Suprapubic skin (tissue), 4 donors: Measurements from ENCODE around the gene CNTFR. TPM values are rescaled to one million over a fixed set of nuclear protein-coding genes. Genes with fewer than 3 reads are reported as not detected.

ENCODE experiments used
- DNase-seq, 2 donors: peaks; one replicate each; pipeline ENCODE4 v3.0.0-alpha.2; 2019; ENCODE audit warnings: low spot score in 2 of 2
- H3K27ac ChIP-seq: fragments of 200-600 bp; sonication (generic); one replicate; pipeline ENCODE4 v1.5.1; 2019
- H3K27me3 ChIP-seq: fragments of 200-600 bp; sonication (generic); one replicate; pipeline ENCODE4 v1.5.1; 2019
- H3K36me3 ChIP-seq: fragments of 200-600 bp; sonication (generic); one replicate; pipeline ENCODE4 v1.5.1; 2019
- H3K4me1 ChIP-seq: fragments of 200-600 bp; sonication (generic); one replicate; pipeline ENCODE4 v1.5.1; 2019
- H3K4me3 ChIP-seq: fragments of 200-600 bp; sonication (generic); one replicate; pipeline ENCODE4 v1.5.1; 2019; ENCODE audit warnings: mild to moderate bottlenecking
- H3K9me3 ChIP-seq: fragments of 200-600 bp; sonication (generic); one replicate; pipeline ENCODE4 v1.5.1; 2019
- EP300 ChIP-seq: sonication (generic); formaldehyde crosslinking; IDR thresholded peaks from one replicate; pipeline ENCODE4 v1.6.1; 2017; ENCODE audit warnings: antibody characterized with exemption
- POLR2A ChIP-seq, 2 donors: fragments of 450-650 bp; IDR thresholded peaks; one replicate each; pipeline ENCODE4 v1.6.1; 2017; ENCODE audit warnings: antibody characterized with exemption in 2 of 2, mild to moderate bottlenecking in 2 of 2, moderate library complexity in 2 of 2
- POLR2AphosphoS5 ChIP-seq, 3 donors: sonication (generic); formaldehyde crosslinking; IDR thresholded peaks; one replicate each; pipeline ENCODE4 v1.6.1; 2017; ENCODE audit warnings: antibody characterized with exemption in 3 of 3
- WGBS: methylation state at CpG from one replicate; pipeline ENCODE4 v1.1.5; 2018; 5-methylcytosine and 5-hydroxymethylcytosine counted together
- total RNA-seq, 4 donors: library from RNA; depleted of rRNA; stranded (reverse); fragments of >200 nt; gene quantifications; one replicate each; pipeline ENCODE4 v1.1.0, GENCODE V29; 2016
- TF ChIP-seq, protein P1 (sequence below), 2 donors: fragments of 200-600 bp in 1 of 2; fragments of 450-650 bp in 1 of 2; sonication (generic) in 1 of 2; IDR thresholded peaks; one replicate each; pipeline ENCODE4 v1.5.1; 2016 to 2019; ENCODE audit warnings: antibody characterized with exemption in 2 of 2, mild to moderate bottlenecking in 1 of 2, moderate library complexity in 1 of 2

CNTFR gene
- total RNA-seq, 4 donors from 2014 or later = 5.0 to 9.1 (median 5.7) TPM

DNA sequence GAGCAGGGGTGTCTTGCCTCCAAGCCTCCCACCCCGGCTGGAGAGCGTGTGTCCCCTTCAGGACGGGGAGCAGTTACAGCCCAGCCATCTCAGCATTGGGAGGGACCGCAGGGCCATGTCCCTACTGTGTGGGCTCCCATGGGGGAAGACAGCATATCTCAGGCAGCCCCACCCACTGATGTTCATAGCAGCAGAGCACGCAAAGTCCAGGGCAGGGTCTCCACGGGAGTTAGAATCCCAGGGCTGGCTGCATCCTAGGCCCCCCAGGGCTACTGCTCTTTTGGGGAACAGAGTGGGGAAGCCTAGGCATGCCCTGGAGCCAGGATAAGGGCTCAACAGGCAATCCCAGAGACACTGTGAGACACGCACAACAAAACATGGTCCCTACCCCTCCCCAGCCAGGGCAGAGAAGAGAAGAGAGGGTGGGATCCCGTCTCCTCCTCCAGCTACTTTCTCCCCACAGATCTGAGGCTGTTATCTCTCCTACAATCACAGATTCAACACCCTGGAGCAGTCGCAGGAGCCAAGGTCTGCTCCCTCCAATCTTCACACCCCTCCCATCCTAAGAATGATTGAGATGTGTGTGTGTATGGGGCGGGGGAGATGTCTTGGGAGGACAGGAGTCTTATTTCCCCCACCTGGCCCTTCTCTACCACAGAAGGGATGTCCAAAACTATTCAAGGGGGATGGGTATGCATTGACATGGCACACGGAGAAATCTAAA, 3.4 kb downstream of the CNTFR start:
- 47% methylated on average over 4 of the region's 11 CpGs for WGBS
- H3K4me1 ChIP-seq = peaks cover 28% of the 10 kb centered on the region
- no peaks in the 10 kb centered on the region for H3K9me3 ChIP-seq
- H3K27me3 ChIP-seq = peaks cover 40% of the 10 kb centered on the region
- TF ChIP-seq, protein P1, sequence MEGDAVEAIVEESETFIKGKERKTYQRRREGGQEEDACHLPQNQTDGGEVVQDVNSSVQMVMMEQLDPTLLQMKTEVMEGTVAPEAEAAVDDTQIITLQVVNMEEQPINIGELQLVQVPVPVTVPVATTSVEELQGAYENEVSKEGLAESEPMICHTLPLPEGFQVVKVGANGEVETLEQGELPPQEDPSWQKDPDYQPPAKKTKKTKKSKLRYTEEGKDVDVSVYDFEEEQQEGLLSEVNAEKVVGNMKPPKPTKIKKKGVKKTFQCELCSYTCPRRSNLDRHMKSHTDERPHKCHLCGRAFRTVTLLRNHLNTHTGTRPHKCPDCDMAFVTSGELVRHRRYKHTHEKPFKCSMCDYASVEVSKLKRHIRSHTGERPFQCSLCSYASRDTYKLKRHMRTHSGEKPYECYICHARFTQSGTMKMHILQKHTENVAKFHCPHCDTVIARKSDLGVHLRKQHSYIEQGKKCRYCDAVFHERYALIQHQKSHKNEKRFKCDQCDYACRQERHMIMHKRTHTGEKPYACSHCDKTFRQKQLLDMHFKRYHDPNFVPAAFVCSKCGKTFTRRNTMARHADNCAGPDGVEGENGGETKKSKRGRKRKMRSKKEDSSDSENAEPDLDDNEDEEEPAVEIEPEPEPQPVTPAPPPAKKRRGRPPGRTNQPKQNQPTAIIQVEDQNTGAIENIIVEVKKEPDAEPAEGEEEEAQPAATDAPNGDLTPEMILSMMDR (IDR thresholded peaks at IDR 0.05) = no peak
- TF ChIP-seq POLR2A (IDR thresholded peaks at IDR 0.05) (no peak), EP300 (no peak), POLR2AphosphoS5 (IDR thresholded peaks at IDR 0.05) (no peak)
- H3K4me3 ChIP-seq = no peak overlapping the region
- no peak overlapping the region for H3K27ac ChIP-seq
- no peaks in the 10 kb centered on the region for H3K36me3 ChIP-seq
- no peak for DNase-seq

DNA sequence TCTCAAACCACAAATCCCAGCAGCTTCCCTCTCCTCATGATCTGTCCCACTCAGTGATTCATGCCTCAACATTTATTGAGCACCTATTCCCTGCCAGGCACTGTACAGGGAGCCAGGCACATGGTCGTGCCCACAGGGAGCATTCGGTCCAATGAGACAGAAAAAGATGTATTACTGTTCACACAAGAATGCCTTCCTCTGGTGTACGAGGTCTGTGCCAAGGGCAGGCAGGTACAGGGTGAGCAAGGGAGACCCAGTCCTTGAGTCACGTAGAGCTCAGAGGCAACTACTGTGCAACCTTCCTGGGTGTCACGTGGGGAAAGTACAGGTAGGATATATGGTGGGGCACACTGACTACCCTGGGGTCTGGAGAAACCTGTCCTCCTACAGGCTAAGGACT, 4.6 kb downstream of the CNTFR start:
- WGBS = 72% methylated on average over 5 of the region's 5 CpGs
- Histone ChIP-seq H3K4me1 (peaks cover 16% of the 10 kb centered on the region), H3K9me3 (no peaks in the 10 kb centered on the region), H3K27ac (no peak overlapping the region), H3K27me3 (peaks cover 43% of the 10 kb centered on the region), H3K4me3 (no peak overlapping the region), H3K36me3 (no peaks in the 10 kb centered on the region)
- TF ChIP-seq, protein P1 (IDR thresholded peaks at IDR 0.05) = no peak
- TF ChIP-seq POLR2A (IDR thresholded peaks at IDR 0.05) = no peak
- no peak for TF ChIP-seq EP300
- TF ChIP-seq POLR2AphosphoS5 (IDR thresholded peaks at IDR 0.05) = no peak
- no peak for DNase-seq

DNA sequence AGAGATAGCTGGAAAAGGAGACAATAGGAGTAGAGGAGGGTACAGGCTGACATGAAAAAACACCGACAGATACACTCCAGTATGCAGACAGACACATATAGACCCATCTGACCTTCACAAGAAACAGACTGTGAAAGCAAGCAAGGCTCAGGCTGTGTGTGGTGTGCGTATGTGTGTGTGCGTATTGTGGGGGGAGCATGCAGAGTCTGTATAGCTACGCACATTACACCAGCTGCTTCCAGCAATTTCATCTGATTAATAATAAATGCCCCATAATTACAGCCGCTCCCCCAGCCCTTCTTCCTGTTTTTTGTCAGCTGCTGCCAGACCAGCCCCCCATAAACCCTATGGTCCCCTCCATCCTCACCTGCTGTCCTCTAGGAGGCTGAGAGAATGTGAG, 6.7 kb downstream of the CNTFR start:
- TF ChIP-seq, protein P1 (IDR thresholded peaks at IDR 0.05) = no peak
- TF ChIP-seq POLR2AphosphoS5 (IDR thresholded peaks at IDR 0.05) (no peak), EP300 (no peak), POLR2A (IDR thresholded peaks at IDR 0.05) (no peak)
- H3K27me3 ChIP-seq = peaks cover 42% of the 10 kb centered on the region

DNA sequence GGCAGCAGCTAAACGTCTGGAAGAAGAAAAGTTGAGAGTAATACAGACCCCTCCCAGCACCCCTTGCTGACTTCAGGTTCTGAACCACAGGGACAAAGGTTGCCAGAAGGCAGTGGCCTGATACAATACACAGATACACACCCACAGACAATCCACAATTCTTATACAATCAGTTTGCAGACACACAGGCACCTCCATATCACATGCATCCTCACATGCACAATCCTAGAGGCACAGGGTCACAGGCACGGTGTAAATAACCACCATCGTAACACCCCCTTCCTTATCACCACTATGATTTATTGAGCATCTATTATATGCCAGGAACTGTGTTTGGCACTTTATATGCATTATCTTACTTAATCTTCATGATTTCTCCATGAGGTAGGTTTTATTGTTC, 8.2 kb downstream of the CNTFR start:
- H3K27me3 ChIP-seq = peaks cover 56% of the 10 kb centered on the region
- DNase-seq = no peak

More for the DNA sequence above, 6.7 kb downstream of the CNTFR start:
- peaks cover 14% of the 10 kb centered on the region for H3K4me1 ChIP-seq
- no peak for DNase-seq
- H3K4me3 ChIP-seq = no peak overlapping the region
- 72% methylated on average over 5 of the region's 5 CpGs for WGBS
- no peaks in the 10 kb centered on the region for H3K36me3 ChIP-seq
- H3K27ac ChIP-seq = no peak overlapping the region
- H3K9me3 ChIP-seq = no peaks in the 10 kb centered on the region

DNA sequence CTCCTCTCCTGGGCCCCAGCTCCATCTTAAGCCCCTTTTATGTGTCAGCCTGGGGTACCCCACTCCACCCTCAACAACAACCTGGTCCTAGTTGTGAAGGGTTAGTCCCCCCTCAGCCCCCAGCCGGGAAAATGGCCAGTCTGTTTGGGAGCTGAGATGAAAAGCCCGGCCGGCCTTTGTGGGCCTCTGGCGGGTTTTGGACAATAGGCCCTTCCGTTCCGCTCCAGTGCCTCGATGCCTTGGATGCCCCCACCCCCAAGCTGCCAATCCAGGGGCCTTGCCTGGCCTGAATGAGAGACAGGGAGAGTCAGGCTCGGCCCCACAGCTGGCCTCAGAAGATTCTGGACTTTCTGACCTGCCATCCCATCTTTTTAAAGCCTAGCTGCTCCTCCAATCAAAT, 9.2 kb downstream of the CNTFR start:
- DNase-seq = no peak
- Histone ChIP-seq H3K27me3 (peaks cover 47% of the 10 kb centered on the region), H3K27ac (no peak overlapping the region), H3K4me3 (no peak overlapping the region), H3K36me3 (no peaks in the 10 kb centered on the region), H3K9me3 (no peaks in the 10 kb centered on the region), H3K4me1 (peaks cover 19% of the 10 kb centered on the region)
- TF ChIP-seq, protein P1 (IDR thresholded peaks at IDR 0.05) = no peak
- TF ChIP-seq EP300 (no peak), POLR2AphosphoS5 (IDR thresholded peaks at IDR 0.05) (no peak), POLR2A (IDR thresholded peaks at IDR 0.05) (no peak)
- 81% methylated on average over 8 of the region's 8 CpGs for WGBS

More for the DNA sequence above, 8.2 kb downstream of the CNTFR start:
- peaks cover 19% of the 10 kb centered on the region for H3K4me1 ChIP-seq
- WGBS = 79% methylated on average over 3 of the region's 3 CpGs
- no peaks in the 10 kb centered on the region for H3K36me3 ChIP-seq
- H3K9me3 ChIP-seq = no peaks in the 10 kb centered on the region
- no peak overlapping the region for H3K27ac ChIP-seq
- TF ChIP-seq POLR2A (IDR thresholded peaks at IDR 0.05) (no peak), POLR2AphosphoS5 (IDR thresholded peaks at IDR 0.05) (no peak), EP300 (no peak)
- TF ChIP-seq, protein P1 (IDR thresholded peaks at IDR 0.05) = no peak
- H3K4me3 ChIP-seq = no peak overlapping the region
